OCI-LY7 (cell line): ENCODE data around the gene NPM3.

Experiments used
- EZH2phosphoT487 ChIP-seq: fragments of 200-600 bp; sonication (generic); IDR thresholded peaks from 2 replicates; pipeline ENCODE4 v1.6.1; 2018; ENCODE audit warnings: low read depth, borderline replicate concordance, mild to moderate bottlenecking, mixed run types, antibody characterized with exemption, low read length, moderate library complexity, mixed read lengths
- TF ChIP-seq, protein P1 (sequence below): fragments of 200-600 bp; sonication (generic); conservative IDR thresholded peaks from 2 replicates; pipeline ENCODE4 v1.5.1; 2014; ENCODE audit warnings: mild to moderate bottlenecking, antibody characterized with exemption, low read length, moderate library complexity, mixed read lengths

DNA sequence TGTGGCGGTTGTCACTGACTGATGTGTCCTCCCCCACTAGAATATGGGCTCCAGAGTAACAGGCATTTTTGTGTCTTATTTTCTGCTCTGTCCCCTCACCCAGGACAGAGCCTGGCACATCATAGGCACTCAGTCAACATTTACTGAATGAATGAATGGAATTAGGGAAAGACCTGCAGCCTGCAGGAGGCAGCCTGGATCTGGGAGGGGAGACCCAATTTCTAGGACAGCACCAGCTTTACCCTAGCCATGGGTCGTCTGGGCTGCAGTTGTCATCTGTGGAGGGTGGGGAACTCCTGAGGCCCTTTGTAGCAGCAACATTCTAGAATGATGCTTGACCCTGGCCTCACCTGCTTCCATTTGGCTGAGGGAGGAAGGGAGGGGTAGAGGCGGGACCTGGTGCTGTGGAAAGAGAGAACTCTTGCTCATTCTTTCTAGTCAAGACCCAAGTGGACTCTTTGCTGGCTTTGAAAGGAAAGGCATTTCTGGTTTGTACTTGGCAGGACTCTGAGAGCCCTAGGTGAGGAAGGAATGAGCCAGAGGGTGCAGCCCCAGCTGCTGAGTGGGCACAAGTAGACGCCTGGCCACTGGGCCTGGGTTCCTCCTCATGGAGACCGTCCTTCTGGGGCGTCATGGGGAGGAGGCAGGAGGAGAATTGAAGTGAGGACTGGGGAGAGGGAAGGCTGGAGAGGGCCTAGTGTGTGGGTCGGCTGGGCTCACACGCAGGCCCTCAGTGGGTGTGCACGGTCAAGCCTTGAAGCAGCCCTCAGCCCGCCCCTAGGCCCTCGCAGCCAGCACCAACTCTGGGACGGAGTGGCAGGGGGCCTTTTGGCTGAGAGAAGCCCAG is 16.3 kb downstream of the NPM3 start:
- TF ChIP-seq, protein P1, sequence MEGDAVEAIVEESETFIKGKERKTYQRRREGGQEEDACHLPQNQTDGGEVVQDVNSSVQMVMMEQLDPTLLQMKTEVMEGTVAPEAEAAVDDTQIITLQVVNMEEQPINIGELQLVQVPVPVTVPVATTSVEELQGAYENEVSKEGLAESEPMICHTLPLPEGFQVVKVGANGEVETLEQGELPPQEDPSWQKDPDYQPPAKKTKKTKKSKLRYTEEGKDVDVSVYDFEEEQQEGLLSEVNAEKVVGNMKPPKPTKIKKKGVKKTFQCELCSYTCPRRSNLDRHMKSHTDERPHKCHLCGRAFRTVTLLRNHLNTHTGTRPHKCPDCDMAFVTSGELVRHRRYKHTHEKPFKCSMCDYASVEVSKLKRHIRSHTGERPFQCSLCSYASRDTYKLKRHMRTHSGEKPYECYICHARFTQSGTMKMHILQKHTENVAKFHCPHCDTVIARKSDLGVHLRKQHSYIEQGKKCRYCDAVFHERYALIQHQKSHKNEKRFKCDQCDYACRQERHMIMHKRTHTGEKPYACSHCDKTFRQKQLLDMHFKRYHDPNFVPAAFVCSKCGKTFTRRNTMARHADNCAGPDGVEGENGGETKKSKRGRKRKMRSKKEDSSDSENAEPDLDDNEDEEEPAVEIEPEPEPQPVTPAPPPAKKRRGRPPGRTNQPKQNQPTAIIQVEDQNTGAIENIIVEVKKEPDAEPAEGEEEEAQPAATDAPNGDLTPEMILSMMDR, result no peak
- no peak for TF ChIP-seq EZH2phosphoT487
